Measurements from ENCODE around the gene ARRDC1.
A peak's percentile ranks its signal among the peaks of the same experiment; 100 is the strongest.

Gene ARRDC1

DNA sequence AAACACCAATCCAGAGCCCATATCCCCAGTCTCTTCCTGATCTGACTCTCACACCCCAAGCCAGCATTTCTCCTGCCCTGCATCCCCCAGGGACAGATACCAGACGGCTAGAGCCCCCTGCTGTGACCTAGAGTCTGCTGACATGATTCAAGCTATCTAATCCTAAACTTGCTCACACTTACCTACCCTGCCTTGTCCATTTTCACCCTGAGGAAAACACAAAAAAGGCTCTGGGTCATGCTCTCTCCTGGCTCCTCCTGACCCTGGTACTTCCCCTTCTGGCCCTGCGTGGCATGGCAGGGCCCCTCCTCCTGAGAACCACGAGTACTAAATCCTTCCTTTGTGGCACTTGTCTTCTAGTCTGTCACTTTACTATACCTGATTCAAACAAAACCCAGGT is 2.8 kb upstream of the ARRDC1 start:
- WGBS, 2 experiments (ENCODE audit: insufficient coverage in 2 of 2): 7 to 23% methylated on average over 3 of the region's 3 CpGs
- Histone ChIP-seq H3K9me3 (ENCODE audit: control insufficient read depth, low read length) (no peaks in the 10 kb centered on the region), H3K36me3 (ENCODE audit: control insufficient read depth, insufficient read depth, low read length) (no peaks in the 10 kb centered on the region), H3K4me3 (ENCODE audit: extremely low read depth, insufficient read depth, low read length, poor library complexity, severe bottlenecking) (no peak overlapping the region), H3K4me1 (ENCODE audit: control insufficient read depth, insufficient read depth, low read length, poor library complexity, severe bottlenecking) (no peaks in the 10 kb centered on the region), H3K27ac (ENCODE audit: low read depth, low read length, severe bottlenecking) (no peak overlapping the region)

DNA sequence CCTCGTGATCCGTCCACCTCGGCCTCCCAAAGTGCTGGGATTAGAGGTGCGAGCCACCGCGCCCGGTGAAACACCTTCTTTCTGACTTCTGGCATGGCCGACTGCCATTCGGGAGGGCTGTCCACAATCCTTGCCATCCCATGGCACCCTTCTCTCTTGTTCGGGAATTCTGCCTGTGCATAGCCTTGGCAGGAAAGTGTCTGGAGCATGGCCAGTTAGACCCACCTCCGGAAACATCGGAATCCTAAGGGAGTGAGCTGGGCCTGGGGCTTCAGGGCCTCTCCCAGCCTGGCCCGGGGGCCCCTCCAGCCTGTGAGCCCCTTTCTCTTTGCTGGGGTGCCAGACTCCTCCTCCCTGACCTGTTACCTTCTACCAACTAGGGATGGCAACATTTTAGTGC is 1.6 kb upstream of the ARRDC1 start:
- H3K9me3 ChIP-seq (ENCODE audit: control insufficient read depth, low read length): no peaks in the 10 kb centered on the region
- no peaks in the 10 kb centered on the region for H3K4me1 ChIP-seq (ENCODE audit: control insufficient read depth, insufficient read depth, low read length, poor library complexity, severe bottlenecking)
- H3K27ac ChIP-seq (ENCODE audit: low read depth, low read length, severe bottlenecking): no peak overlapping the region
- 92 to 96% methylated on average over 13 of the region's 13 CpGs for WGBS, 2 experiments (ENCODE audit: insufficient coverage in 2 of 2)
- H3K36me3 ChIP-seq (ENCODE audit: control insufficient read depth, insufficient read depth, low read length): no peaks in the 10 kb centered on the region
- no peak overlapping the region for H3K4me3 ChIP-seq (ENCODE audit: extremely low read depth, insufficient read depth, low read length, poor library complexity, severe bottlenecking)

DNA sequence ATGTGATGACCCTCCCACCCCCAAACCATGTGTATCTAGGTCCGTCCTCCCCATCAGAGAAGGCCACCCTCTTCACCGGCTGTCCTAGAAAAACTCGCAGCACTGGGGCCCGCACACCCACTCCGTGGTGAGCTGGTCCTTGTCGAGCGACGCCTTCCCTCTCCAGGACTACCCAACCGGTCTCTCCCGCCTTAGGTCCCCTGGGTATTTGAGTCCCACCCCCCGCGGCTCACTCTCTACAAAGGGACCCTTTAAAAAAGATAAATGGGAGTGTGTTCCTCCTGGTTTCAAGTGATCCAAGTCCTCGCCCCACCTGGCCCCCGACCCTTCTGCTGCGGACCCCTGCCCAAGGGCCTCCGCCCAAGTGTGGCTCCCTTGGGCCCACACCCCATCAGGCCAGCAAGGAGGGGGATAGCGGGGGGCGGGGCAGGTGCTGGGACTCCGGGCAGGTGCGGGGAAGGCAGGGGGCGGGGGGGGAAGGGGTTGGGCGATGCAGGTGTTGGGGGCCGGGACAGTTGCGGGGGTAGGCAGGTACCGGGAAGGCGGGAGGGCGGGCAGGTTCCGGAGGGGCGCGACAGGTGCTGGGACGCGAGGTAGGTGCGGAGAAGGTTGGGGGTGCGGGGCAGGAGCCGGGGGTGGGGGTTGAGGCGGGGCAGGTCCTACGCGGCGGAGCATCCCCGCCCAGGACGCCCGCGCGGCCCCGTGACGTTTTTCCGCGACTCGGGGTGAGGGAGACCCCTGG is 970 bp upstream of the ARRDC1 start:
- no peak overlapping the region for H3K27ac ChIP-seq (ENCODE audit: low read depth, low read length, severe bottlenecking)
- WGBS, 2 experiments (ENCODE audit: insufficient coverage in 2 of 2): 56 to 82% methylated on average over 11 to 12 of the region's 49 CpGs
- H3K36me3 ChIP-seq (ENCODE audit: control insufficient read depth, insufficient read depth, low read length): no peaks in the 10 kb centered on the region
- peak overlapping the region; percentile 25 for H3K4me3 ChIP-seq (ENCODE audit: extremely low read depth, insufficient read depth, low read length, poor library complexity, severe bottlenecking)
- no peaks in the 10 kb centered on the region for H3K9me3 ChIP-seq (ENCODE audit: control insufficient read depth, low read length)
- H3K4me1 ChIP-seq (ENCODE audit: control insufficient read depth, insufficient read depth, low read length, poor library complexity, severe bottlenecking): no peaks in the 10 kb centered on the region

DNA sequence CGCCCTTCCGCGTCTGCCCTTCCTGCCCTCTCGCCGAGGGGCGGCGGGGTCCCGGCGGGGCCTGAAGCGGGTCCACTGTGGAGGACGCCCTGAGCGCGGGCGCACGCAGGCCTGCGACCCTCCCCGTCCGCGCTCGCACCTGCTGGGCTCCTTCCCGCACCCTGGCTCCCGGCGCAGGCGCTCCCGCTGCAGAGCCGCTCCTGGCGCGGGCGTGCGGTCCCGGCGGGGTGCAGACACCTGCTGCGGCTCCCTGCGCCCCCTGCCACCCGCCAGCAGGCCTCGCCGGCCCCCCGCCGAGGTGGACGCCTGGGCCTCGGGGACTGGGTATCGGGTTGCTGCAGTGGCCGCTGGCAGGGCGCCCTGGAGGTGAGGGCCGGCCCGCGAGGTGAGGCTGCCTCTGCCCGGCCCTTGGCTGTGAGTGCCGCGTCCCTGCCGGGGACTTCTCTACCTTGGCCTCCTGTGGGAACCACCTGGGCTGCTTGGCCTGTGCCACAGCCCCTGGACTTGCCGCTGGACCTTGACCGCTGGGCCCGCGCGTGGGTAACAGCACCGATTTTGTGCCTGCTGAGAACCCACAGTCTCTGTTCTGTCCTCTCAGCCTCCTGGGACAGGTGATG is 627 bp downstream of the ARRDC1 start:
- Histone ChIP-seq H3K9me3 (ENCODE audit: control insufficient read depth, low read length) (no peaks in the 10 kb centered on the region), H3K27ac (ENCODE audit: low read depth, low read length, severe bottlenecking) (peak overlapping the region; percentile 36), H3K4me1 (ENCODE audit: control insufficient read depth, insufficient read depth, low read length, poor library complexity, severe bottlenecking) (no peaks in the 10 kb centered on the region), H3K4me3 (ENCODE audit: extremely low read depth, insufficient read depth, low read length, poor library complexity, severe bottlenecking) (peak overlapping the region; percentile 63), H3K36me3 (ENCODE audit: control insufficient read depth, insufficient read depth, low read length) (no peaks in the 10 kb centered on the region)
- WGBS, 2 experiments (ENCODE audit: insufficient coverage in 2 of 2): 8 to 9% methylated on average over 40 to 43 of the region's 57 CpGs

DNA sequence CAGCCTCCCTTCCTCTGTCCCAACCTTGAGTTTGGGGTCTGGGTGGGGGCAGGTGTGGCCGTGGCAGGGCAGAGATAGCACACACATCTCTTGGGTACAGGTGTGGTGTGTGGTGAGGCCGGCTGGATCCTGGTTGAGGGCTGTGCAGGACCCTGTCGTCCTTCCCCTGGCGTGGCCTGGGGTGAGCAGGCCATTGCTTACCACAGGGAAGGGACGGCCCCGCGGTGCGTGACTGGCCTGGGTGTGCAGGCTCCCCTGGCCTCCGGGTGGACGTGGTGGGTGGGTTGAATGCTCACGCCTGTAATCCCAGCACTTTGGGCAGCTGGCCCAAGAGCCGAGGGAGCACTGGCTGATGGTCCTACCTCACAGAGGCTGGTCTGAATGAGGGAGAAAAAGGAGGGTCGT is 1.2 kb downstream of the ARRDC1 start:
- no peak overlapping the region for H3K27ac ChIP-seq (ENCODE audit: low read depth, low read length, severe bottlenecking)
- H3K36me3 ChIP-seq (ENCODE audit: control insufficient read depth, insufficient read depth, low read length): no peaks in the 10 kb centered on the region
- no peaks in the 10 kb centered on the region for H3K9me3 ChIP-seq (ENCODE audit: control insufficient read depth, low read length)
- 84 to 88% methylated on average over 10 to 12 of the region's 13 CpGs for WGBS, 2 experiments (ENCODE audit: insufficient coverage in 2 of 2)
- H3K4me1 ChIP-seq (ENCODE audit: control insufficient read depth, insufficient read depth, low read length, poor library complexity, severe bottlenecking): peaks cover 2% of the 10 kb centered on the region
- H3K4me3 ChIP-seq (ENCODE audit: extremely low read depth, insufficient read depth, low read length, poor library complexity, severe bottlenecking): peak overlapping the region; percentile 63

- 84 to 93% methylated on average over 17 of the region's 17 CpGs for whole genome bisulfite sequencing, 2 experiments (ENCODE audit: insufficient coverage in 2 of 2)
- Histone ChIP-seq H3K4me1 (ENCODE audit: control insufficient read depth, insufficient read depth, low read length, poor library complexity, severe bottlenecking) (peaks cover 7% of the 10 kb centered on the region), H3K4me3 (ENCODE audit: extremely low read depth, insufficient read depth, low read length, poor library complexity, severe bottlenecking) (no peak overlapping the region), H3K27ac (ENCODE audit: low read depth, low read length, severe bottlenecking) (no peak overlapping the region), H3K9me3 (ENCODE audit: control insufficient read depth, low read length) (no peaks in the 10 kb centered on the region), H3K36me3 (ENCODE audit: control insufficient read depth, insufficient read depth, low read length) (no peaks in the 10 kb centered on the region)
Observed at GRCh38 chr9:137607141-137607857, 1.8 kb downstream of the ARRDC1 start.

DNA sequence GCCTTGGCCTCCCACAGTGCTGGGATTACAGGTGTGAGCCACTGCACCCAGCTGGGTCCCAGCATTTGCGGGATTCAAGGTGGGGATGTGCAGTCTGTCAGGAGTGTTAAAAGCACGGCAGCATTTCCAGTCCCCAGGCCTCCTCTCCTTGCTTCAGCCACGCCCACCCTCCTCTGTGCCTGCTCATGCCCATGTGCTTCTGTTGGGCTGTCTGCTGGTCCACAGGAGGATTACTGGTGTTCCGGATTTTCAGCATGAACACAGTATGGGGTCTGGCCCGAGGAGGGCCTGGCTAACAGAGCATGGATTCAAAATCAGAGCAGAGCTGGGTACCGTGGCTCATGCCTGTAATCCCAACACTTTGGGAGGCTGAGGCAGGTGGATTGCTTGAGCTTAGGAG is 5.5 kb downstream of the ARRDC1 start:
- no peaks in the 10 kb centered on the region for H3K9me3 ChIP-seq (ENCODE audit: control insufficient read depth, low read length)
- WGBS, 2 experiments (ENCODE audit: insufficient coverage in 2 of 2): 75 to 93% methylated on average over 6 of the region's 6 CpGs
- H3K27ac ChIP-seq (ENCODE audit: low read depth, low read length, severe bottlenecking): no peak overlapping the region
- no peak overlapping the region for H3K4me3 ChIP-seq (ENCODE audit: extremely low read depth, insufficient read depth, low read length, poor library complexity, severe bottlenecking)
- peaks cover 17% of the 10 kb centered on the region for H3K4me1 ChIP-seq (ENCODE audit: control insufficient read depth, insufficient read depth, low read length, poor library complexity, severe bottlenecking)
- peaks cover 24% of the 10 kb centered on the region for H3K36me3 ChIP-seq (ENCODE audit: control insufficient read depth, insufficient read depth, low read length)

DNA sequence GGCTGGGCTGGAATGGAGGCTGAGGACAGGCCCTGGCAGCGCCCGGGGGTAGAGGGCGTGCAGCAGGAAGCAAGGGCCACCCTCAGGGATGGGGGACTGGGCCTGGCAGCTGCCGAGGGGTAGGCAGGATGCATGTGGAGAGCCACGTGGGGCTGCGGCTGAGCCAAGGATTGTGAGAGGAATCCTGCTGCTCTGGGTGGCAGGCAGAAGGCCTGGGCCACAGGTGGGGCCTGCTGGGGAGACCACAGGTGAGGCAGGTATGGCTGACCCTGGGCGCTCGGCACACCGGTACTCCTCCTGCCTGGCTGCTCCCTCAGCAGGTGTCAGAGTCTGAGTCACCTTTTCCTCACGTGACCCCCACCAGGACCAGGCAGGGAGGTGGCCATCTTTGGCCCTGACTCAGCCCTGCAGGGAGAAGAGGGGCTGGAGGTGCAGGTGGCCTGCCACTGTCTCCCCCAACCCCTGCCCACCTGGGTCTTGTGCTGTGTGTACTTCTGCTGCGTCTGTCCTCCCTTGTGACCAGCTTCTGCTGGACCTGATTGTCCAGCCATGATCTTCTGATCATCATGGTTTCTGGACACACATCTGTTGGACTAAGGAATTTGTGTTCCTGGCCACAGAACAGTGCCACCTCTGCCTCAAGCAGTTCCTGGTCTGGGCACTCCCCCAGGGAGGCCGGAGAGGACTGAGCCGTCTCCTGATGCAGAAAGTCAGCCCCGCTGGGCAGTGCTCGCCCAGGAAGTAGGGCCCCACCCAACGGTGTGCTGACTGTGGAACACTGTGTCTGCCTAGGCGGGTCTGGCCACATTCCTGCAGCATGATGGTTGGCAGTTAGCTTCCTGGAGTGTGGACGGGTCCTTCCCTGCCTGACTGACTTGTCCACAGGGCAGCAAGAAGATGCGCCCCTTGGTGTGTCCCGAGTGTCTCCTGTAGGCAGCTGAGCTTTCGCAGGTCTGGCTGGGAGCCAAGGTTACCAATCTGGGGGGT is 6.4 kb downstream of the ARRDC1 start:
- H3K4me3 ChIP-seq (ENCODE audit: extremely low read depth, insufficient read depth, low read length, poor library complexity, severe bottlenecking): no peak overlapping the region
- peaks cover 17% of the 10 kb centered on the region for H3K4me1 ChIP-seq (ENCODE audit: control insufficient read depth, insufficient read depth, low read length, poor library complexity, severe bottlenecking)
- no peaks in the 10 kb centered on the region for H3K9me3 ChIP-seq (ENCODE audit: control insufficient read depth, low read length)
- 87 to 89% methylated on average over 14 to 17 of the region's 21 CpGs for WGBS, 2 experiments (ENCODE audit: insufficient coverage in 2 of 2)
- peak overlapping the region; percentile 10 for H3K27ac ChIP-seq (ENCODE audit: low read depth, low read length, severe bottlenecking)
- H3K36me3 ChIP-seq (ENCODE audit: control insufficient read depth, insufficient read depth, low read length): peaks cover 24% of the 10 kb centered on the region

- WGBS, 2 experiments (ENCODE audit: insufficient coverage in 2 of 2): 84 to 90% methylated on average over 8 of the region's 8 CpGs
- Histone ChIP-seq H3K4me3 (ENCODE audit: extremely low read depth, insufficient read depth, low read length, poor library complexity, severe bottlenecking) (no peak overlapping the region), H3K36me3 (ENCODE audit: control insufficient read depth, insufficient read depth, low read length) (peaks cover 24% of the 10 kb centered on the region), H3K27ac (ENCODE audit: low read depth, low read length, severe bottlenecking) (no peak overlapping the region), H3K4me1 (ENCODE audit: control insufficient read depth, insufficient read depth, low read length, poor library complexity, severe bottlenecking) (peaks cover 23% of the 10 kb centered on the region), H3K9me3 (ENCODE audit: control insufficient read depth, low read length) (no peaks in the 10 kb centered on the region)
Observed at GRCh38 chr9:137612741-137613142, 7.3 kb downstream of the ARRDC1 start.

GRCh38 chr9:137613259-137613658 is 7.8 kb downstream of the ARRDC1 start:
- WGBS, 2 experiments (ENCODE audit: insufficient coverage in 2 of 2): 90 to 96% methylated on average over 3 to 4 of the region's 5 CpGs
- Histone ChIP-seq H3K4me3 (ENCODE audit: extremely low read depth, insufficient read depth, low read length, poor library complexity, severe bottlenecking) (no peak overlapping the region), H3K9me3 (ENCODE audit: control insufficient read depth, low read length) (no peaks in the 10 kb centered on the region), H3K36me3 (ENCODE audit: control insufficient read depth, insufficient read depth, low read length) (peaks cover 24% of the 10 kb centered on the region), H3K27ac (ENCODE audit: low read depth, low read length, severe bottlenecking) (no peak overlapping the region), H3K4me1 (ENCODE audit: control insufficient read depth, insufficient read depth, low read length, poor library complexity, severe bottlenecking) (peaks cover 23% of the 10 kb centered on the region)
